Measurements from ENCODE around the gene AFAP1. TPM values are rescaled to one million over a fixed set of nuclear protein-coding genes. Genes with fewer than 3 reads are reported as not detected.

AFAP1 gene
- total RNA-seq, 4 donors from 2014 or later: 8.2 to 22.3 (median 15.2) TPM

Other genes with a start within 250 kb of the AFAP1 start
- gene ABLIM2, start 219.0 kb upstream of the AFAP1 start, total RNA-seq: 10 to 100 TPM; 10.6 to 31.7 (median 20.3) TPM

Data from lower leg skin (tissue), 4 donors.